ENCODE results near the gene PRSS36.
"Not testable (repeated sequence)": the region's sequence is repeated elsewhere in the genome, so short reads cannot be mapped to it uniquely, and the experiment has no call there.

The PRSS36 gene

GRCh38 chr16:31141489-31142108 is 8.3 kb downstream of the PRSS36 start:
- no peak for DNase-seq (ENCODE audit: low read depth)

- DNase-seq (ENCODE audit: low read depth) = not testable (repeated sequence)
Observed at GRCh38 chr16:31141071-31141469, 8.8 kb downstream of the PRSS36 start.

- DNase-seq (ENCODE audit: low read depth) = no peak
Observed at GRCh38 chr16:31138621-31139578, 11.0 kb downstream of the PRSS36 start.

GRCh38 chr16:31136822-31137499 is 12.9 kb downstream of the PRSS36 start:
- not testable (repeated sequence) for DNase-seq (ENCODE audit: low read depth)

- DNase-seq (ENCODE audit: low read depth) = no peak
Observed at GRCh38 chr16:31136287-31136662, 13.6 kb downstream of the PRSS36 start.

GRCh38 chr16:31135535-31136286 is 14.2 kb downstream of the PRSS36 start, which contains the start of gene PRSS8:
PRSS8 (minus strand) TSS chr16:31135727; CDS start chr16:31135498, 229 bp downstream.
- DNase-seq (ENCODE audit: low read depth) = no peak

- DNase-seq (ENCODE audit: low read depth) = no peak
Observed at GRCh38 chr16:31134625-31135534, 15.0 kb downstream of the PRSS36 start.

GRCh38 chr16:31134091-31134571 is 15.7 kb downstream of the PRSS36 start:
- no peak for DNase-seq (ENCODE audit: low read depth)

GRCh38 chr16:31133046-31133501 is 16.8 kb downstream of the PRSS36 start:
- DNase-seq (ENCODE audit: low read depth) = no peak

GRCh38 chr16:31132303-31132979 is 17.4 kb downstream of the PRSS36 start:
- DNase-seq (ENCODE audit: low read depth) = no peak

GRCh38 chr16:31131841-31132271 is 18.0 kb downstream of the PRSS36 start:
- no peak for DNase-seq (ENCODE audit: low read depth)

GRCh38 chr16:31131416-31131815 is 18.4 kb downstream of the PRSS36 start:
- no peak for DNase-seq (ENCODE audit: low read depth)

GRCh38 chr16:31130899-31131298 is 19.0 kb downstream of the PRSS36 start:
- DNase-seq (ENCODE audit: low read depth) = no peak

- DNase-seq (ENCODE audit: low read depth) = no peak
Observed at GRCh38 chr16:31130336-31130891, 19.5 kb downstream of the PRSS36 start.

- no peak for DNase-seq (ENCODE audit: low read depth)
Observed at GRCh38 chr16:31129568-31130335, 20.1 kb downstream of the PRSS36 start.

- DNase-seq (ENCODE audit: low read depth) = no peak
Observed at GRCh38 chr16:31128711-31129567, 20.9 kb downstream of the PRSS36 start.

- DNase-seq (ENCODE audit: low read depth) = no peak
Observed at GRCh38 chr16:31127182-31127581, 22.7 kb downstream of the PRSS36 start.

GRCh38 chr16:31125844-31126243 is 24.0 kb downstream of the PRSS36 start:
- DNase-seq (ENCODE audit: low read depth) = no peak

Measured in GM04504 (cell line).